SIG-M5 treated with dmso at 0.1 percent for 504 hours (cell line): ENCODE results near the gene MAGI3.
A peak's percentile ranks its signal among the peaks of the same experiment; 100 is the strongest.

ENCODE experiments used
- DNase-seq: peaks from one replicate; lab custom pipeline; 2025; ENCODE audit not compliant: unreplicated experiment; lab: John Stamatoyannopoulos, UW

MAGI3 gene

GRCh38 chr1:113389953-113390834 lies at the start of gene MAGI3:
Gene MAGI3, plus strand, starts transcription at chr1:113390515. Its CDS starts 519 bp downstream, at chr1:113391034.
- DNase-seq: peak; percentile 91

- DNase-seq: no peak
These were observed 36.7 kb upstream of the MAGI3 start for GRCh38 chr1:113353580-113353979.

- DNase-seq: no peak
These were observed 26.4 kb upstream of the MAGI3 start for GRCh38 chr1:113363935-113364334.

- DNase-seq: no peak
These were observed 21.3 kb upstream of the MAGI3 start for GRCh38 chr1:113369040-113369439.

GRCh38 chr1:113369699-113370098 lies 20.6 kb upstream of the MAGI3 start:
- no peak for DNase-seq

- DNase-seq: no peak
These were observed 19.4 kb upstream of the MAGI3 start for GRCh38 chr1:113370868-113371267.

- no peak for DNase-seq
These were observed 17.8 kb upstream of the MAGI3 start for GRCh38 chr1:113372546-113372945.

GRCh38 chr1:113373644-113374043 lies 16.7 kb upstream of the MAGI3 start:
- no peak for DNase-seq

- DNase-seq: no peak
These were observed 14.4 kb upstream of the MAGI3 start for GRCh38 chr1:113375878-113376277.

GRCh38 chr1:113380075-113380474 lies 10.2 kb upstream of the MAGI3 start:
- no peak for DNase-seq

GRCh38 chr1:113388017-113388620 lies 2.2 kb upstream of the MAGI3 start:
- DNase-seq: no peak

- no peak for DNase-seq
These were observed 1.5 kb upstream of the MAGI3 start for GRCh38 chr1:113388621-113389358.

GRCh38 chr1:113389359-113389952 lies 859 bp upstream of the MAGI3 start:
- no peak for DNase-seq

GRCh38 chr1:113390871-113391648 lies 745 bp downstream of the MAGI3 start:
- DNase-seq: no peak

GRCh38 chr1:113391649-113392271 lies 1.4 kb downstream of the MAGI3 start:
- DNase-seq: no peak

- DNase-seq: no peak
These were observed 2.3 kb downstream of the MAGI3 start for GRCh38 chr1:113392541-113393128.

- no peak for DNase-seq
These were observed 3.9 kb downstream of the MAGI3 start for GRCh38 chr1:113394043-113394862.

GRCh38 chr1:113394863-113395259 lies 4.5 kb downstream of the MAGI3 start:
- no peak for DNase-seq

GRCh38 chr1:113396102-113396501 lies 5.8 kb downstream of the MAGI3 start:
- no peak for DNase-seq
